WTC11 (cell line): Measurements from ENCODE around the gene CDH18. TPM values are rescaled to one million over a fixed set of nuclear protein-coding genes. Genes with fewer than 3 reads are reported as not detected.

Experiments
- ATAC-seq: fragments of 200-7000 bp; cut with Tn5 transposase; 2 replicates; pipeline ENCODE4 v1.10.0; 2021; ENCODE audit warnings: mild to moderate bottlenecking, moderate library complexity
- CTCF ChIA-PET: fragments of 300-600 bp; sonication (Branson Sonifier 250); formaldehyde crosslinking; loops from one replicate; lab custom pipeline; 2021; ENCODE audit warnings: antibody characterized with exemption; lab: Charles Lee
- POLR2A ChIA-PET: fragments of 350-600 bp; sonication (Branson Sonifier 250); formaldehyde crosslinking; loops from one replicate; lab custom pipeline; 2021; ENCODE audit warnings: antibody characterized with exemption; lab: Charles Lee
- DNase-seq: peaks from one replicate; pipeline ENCODE4 v3.0.0; 2021; ENCODE audit warnings: low spot score
- H3K27ac Mint-ChIP-seq: 2 replicates; pipeline ENCODE4 v1.8.0; 2021; ENCODE audit warnings: mixed read lengths
- H3K27me3 Mint-ChIP-seq: 2 replicates; pipeline ENCODE4 v1.8.0; 2021; ENCODE audit warnings: low read depth, mild to moderate bottlenecking, moderate library complexity, mixed read lengths
- H3K36me3 Mint-ChIP-seq: 2 replicates; pipeline ENCODE4 v1.8.0; 2021; ENCODE audit warnings: mixed read lengths
- H3K4me1 Mint-ChIP-seq: 2 replicates; pipeline ENCODE4 v1.8.0; 2022; ENCODE audit warnings: mixed read lengths
- H3K4me3 Mint-ChIP-seq: 2 replicates; pipeline ENCODE4 v1.8.0; 2021; ENCODE audit warnings: mild to moderate bottlenecking, moderate library complexity, mixed read lengths
- H3K9me3 Mint-ChIP-seq: 2 replicates; pipeline ENCODE4 v1.8.0; 2021; ENCODE audit warnings: mixed read lengths
- AFF4 ChIP-seq: sonication (generic); formaldehyde crosslinking; IDR thresholded peaks from 2 replicates; pipeline ENCODE4 v1.8.1; 2023; ENCODE audit warnings: mild to moderate bottlenecking, missing genetic modification reagents, borderline replicate concordance
- AR ChIP-seq: fragments of 250-450 bp; sonication (Bioruptor Pico); IDR thresholded peaks from 2 replicates; pipeline ENCODE4 v1.9.0; 2021; ENCODE audit warnings: mild to moderate bottlenecking
- ARID4B ChIP-seq: sonication (generic); formaldehyde crosslinking; IDR thresholded peaks from 2 replicates; pipeline ENCODE4 v1.8.0; 2023; ENCODE audit warnings: missing genetic modification reagents, mild to moderate bottlenecking, borderline replicate concordance
- ATF3 ChIP-seq: sonication (generic); formaldehyde crosslinking; conservative IDR thresholded peaks from 2 replicates; pipeline ENCODE4 v1.8.1; 2022; ENCODE audit warnings: mild to moderate bottlenecking, missing genetic modification reagents
- CBFB ChIP-seq: sonication (generic); formaldehyde crosslinking; IDR thresholded peaks from 2 replicates; pipeline ENCODE4 v1.8.1; 2022; ENCODE audit warnings: mild to moderate bottlenecking, low read depth, missing genetic modification reagents
- CTCF ChIP-seq: fragments of 200-600 bp; IDR thresholded peaks from 2 replicates; pipeline ENCODE4 v1.8.0; 2022; ENCODE audit warnings: antibody characterized with exemption
- EMX1 ChIP-seq: fragments of 250-450 bp; sonication (Bioruptor Pico); IDR thresholded peaks from 2 replicates; pipeline ENCODE4 v1.8.0; 2021; ENCODE audit warnings: mild to moderate bottlenecking
- ETV6 ChIP-seq: sonication (generic); formaldehyde crosslinking; IDR thresholded peaks from 2 replicates; pipeline ENCODE4 v1.8.1; 2022; ENCODE audit warnings: mild to moderate bottlenecking, missing genetic modification reagents
- FOXP1 ChIP-seq: sonication (generic); formaldehyde crosslinking; IDR thresholded peaks from 2 replicates; pipeline ENCODE4 v1.8.0; 2022; ENCODE audit warnings: missing genetic modification reagents, mild to moderate bottlenecking, moderate library complexity, borderline replicate concordance
- JUN ChIP-seq: sonication (generic); formaldehyde crosslinking; IDR thresholded peaks from 2 replicates; pipeline ENCODE4 v1.8.0; 2023; ENCODE audit warnings: mild to moderate bottlenecking, missing genetic modification reagents
- KAT7 ChIP-seq: sonication (generic); formaldehyde crosslinking; IDR thresholded peaks from 2 replicates; pipeline ENCODE4 v1.8.1; 2023; ENCODE audit warnings: missing genetic modification reagents, mild to moderate bottlenecking, borderline replicate concordance
- MXD4 ChIP-seq: fragments of 250-450 bp; sonication (Bioruptor Pico); IDR thresholded peaks from 2 replicates; pipeline ENCODE4 v1.8.0; 2021; ENCODE audit warnings: mild to moderate bottlenecking, moderate library complexity, borderline replicate concordance
- NFE2L1 ChIP-seq: sonication (generic); formaldehyde crosslinking; IDR thresholded peaks from 2 replicates; pipeline ENCODE4 v1.8.1; 2023; ENCODE audit warnings: missing genetic modification reagents
- RORB ChIP-seq: fragments of 250-450 bp; sonication (Bioruptor Pico); IDR thresholded peaks from 2 replicates; pipeline ENCODE4 v1.9.0; 2021; ENCODE audit warnings: mild to moderate bottlenecking
- SMAD4 ChIP-seq: sonication (generic); formaldehyde crosslinking; IDR thresholded peaks from 2 replicates; pipeline ENCODE4 v1.8.0; 2022; ENCODE audit warnings: mild to moderate bottlenecking, missing genetic modification reagents
- SOX15 ChIP-seq: fragments of 250-450 bp; sonication (Bioruptor Pico); IDR thresholded peaks from 2 replicates; pipeline ENCODE4 v1.9.0; 2021; ENCODE audit warnings: mild to moderate bottlenecking
- TP53 ChIP-seq: sonication (generic); formaldehyde crosslinking; IDR thresholded peaks from 2 replicates; pipeline ENCODE4 v1.8.1; 2023; ENCODE audit warnings: mild to moderate bottlenecking, missing genetic modification reagents
- ZNF317 ChIP-seq: sonication (generic); formaldehyde crosslinking; IDR thresholded peaks from 2 replicates; pipeline ENCODE4 v1.8.1; 2023; ENCODE audit warnings: low read depth, mild to moderate bottlenecking, moderate library complexity, missing genetic modification reagents, borderline replicate concordance
- ZNF423 ChIP-seq: fragments of 250-450 bp; sonication (Bioruptor Pico); IDR thresholded peaks from 2 replicates; pipeline ENCODE4 v2.1.2; 2022; ENCODE audit warnings: mild to moderate bottlenecking, moderate library complexity
- ZNF425 ChIP-seq: fragments of 250-450 bp; sonication (Bioruptor Pico); conservative IDR thresholded peaks from 2 replicates; pipeline ENCODE4 v1.9.0; 2021; ENCODE audit warnings: mild to moderate bottlenecking
- total RNA-seq: library from RNA; stranded (reverse); gene quantifications from 3 replicates; pipeline ENCODE4 v1.2.3, GENCODE V29; 2021

Gene CDH18
- total RNA-seq, 1 experiment from 2014 or later, result 0.24 TPM

GRCh38 chr5:19676895-19677294, 311.1 kb downstream of the CDH18 start:
- ATAC-seq, result no peak
- POLR2A ChIA-PET, result no interaction called here
- H3K36me3 Mint-ChIP-seq, result peaks cover 20% of the 10 kb centered on the region
- TF ChIP-seq ATF3 (CRISPR knock-in tag) (no peak), FOXP1 (CRISPR knock-in tag) (no peak), CBFB (no peak), CTCF (no peak), ZNF423 (CRISPR knock-in tag) (no peak), RORB (CRISPR knock-in tag) (no peak), AR (CRISPR knock-in tag) (no peak), EMX1 (CRISPR knock-in tag) (no peak), SMAD4 (CRISPR knock-in tag) (no peak), ARID4B (no peak), MXD4 (CRISPR knock-in tag) (no peak), TP53 (CRISPR knock-in tag) (no peak), KAT7 (no peak), ZNF317 (no peak), JUN (CRISPR knock-in tag) (no peak), NFE2L1 (CRISPR knock-in tag) (no peak), ETV6 (no peak), ZNF425 (no peak), SOX15 (no peak), AFF4 (CRISPR knock-in tag) (no peak)
- H3K9me3 Mint-ChIP-seq, result peaks cover 22% of the 10 kb centered on the region
- H3K27me3 Mint-ChIP-seq, result no peaks in the 10 kb centered on the region
- no peak overlapping the region for H3K4me3 Mint-ChIP-seq
- H3K27ac Mint-ChIP-seq, result no peak overlapping the region
- no peak for DNase-seq
- CTCF ChIA-PET, result no interaction called here
- no peaks in the 10 kb centered on the region for H3K4me1 Mint-ChIP-seq
